Loucy (cell line): ENCODE results near the gene RAB31.

Source experiments
- H2AFZ ChIP-seq: fragments of 200-600 bp; sonication (generic); 2 replicates; pipeline ENCODE4 v1.6.0; 2016; ENCODE audit warnings: antibody characterized with exemption, mild to moderate bottlenecking, low read length, moderate library complexity
- H3F3A ChIP-seq: fragments of 200-600 bp; 2 replicates; pipeline ENCODE4 v1.6.0; 2016; ENCODE audit warnings: antibody characterized with exemption, low read depth, mild to moderate bottlenecking
- H3K27me3 ChIP-seq: fragments of 200-600 bp; sonication (generic); 2 replicates; pipeline ENCODE4 v1.6.1; 2014; ENCODE audit warnings: low read length, mild to moderate bottlenecking; ENCODE audit not compliant: insufficient read depth, poor library complexity, severe bottlenecking
- H3K36me3 ChIP-seq: fragments of 200-600 bp; sonication (generic); 2 replicates; pipeline ENCODE4 v1.6.1; 2016; ENCODE audit warnings: low read length; ENCODE audit not compliant: insufficient read depth
- H3K4me1 ChIP-seq: fragments of 200-600 bp; sonication (generic); 2 replicates; pipeline ENCODE4 v1.5.1; 2014; ENCODE audit warnings: low read length, mild to moderate bottlenecking; ENCODE audit not compliant: insufficient read depth, poor library complexity, severe bottlenecking
- H3K4me2 ChIP-seq: fragments of 200-600 bp; sonication (generic); 2 replicates; pipeline ENCODE4 v1.6.0; 2014; ENCODE audit warnings: antibody characterized with exemption, low read length, low read depth, mild to moderate bottlenecking; ENCODE audit not compliant: poor library complexity, severe bottlenecking
- H3K4me3 ChIP-seq: fragments of 200-600 bp; sonication (generic); 2 replicates; pipeline ENCODE4 v1.5.1; 2014; ENCODE audit warnings: low read length, mild to moderate bottlenecking, mixed read lengths; ENCODE audit not compliant: poor library complexity, severe bottlenecking
- H3K79me2 ChIP-seq: fragments of 200-600 bp; sonication (generic); 2 replicates; pipeline ENCODE4 v1.6.1; 2014; ENCODE audit warnings: low read length; ENCODE audit not compliant: insufficient read depth
- H3K9ac ChIP-seq: fragments of 200-600 bp; sonication (generic); 2 replicates; pipeline ENCODE4 v1.6.0; 2014; ENCODE audit warnings: mild to moderate bottlenecking, low read depth, low read length, moderate library complexity; ENCODE audit not compliant: poor library complexity, severe bottlenecking
- H3K9me2 ChIP-seq: fragments of 200-600 bp; sonication (generic); replicated peaks from 2 replicates; pipeline ENCODE4 v1.6.1; 2016; ENCODE audit warnings: low read depth, low read length, mixed read lengths
- H3K9me3 ChIP-seq: fragments of 200-600 bp; sonication (generic); 2 replicates; pipeline ENCODE4 v1.6.1; 2014; ENCODE audit warnings: mild to moderate bottlenecking, antibody characterized with exemption, low read length, low read depth; ENCODE audit not compliant: insufficient read depth
- H4K20me1 ChIP-seq: fragments of 200-600 bp; sonication (generic); 2 replicates; pipeline ENCODE4 v1.6.0; 2014; ENCODE audit warnings: antibody characterized with exemption, low read length, mild to moderate bottlenecking; ENCODE audit not compliant: insufficient read depth, poor library complexity, severe bottlenecking
- CTCF ChIP-seq: fragments of 200-600 bp; sonication (generic); conservative IDR thresholded peaks from 2 replicates; pipeline ENCODE4 v1.5.1; 2014; ENCODE audit warnings: mild to moderate bottlenecking, antibody characterized with exemption, low read length
- EZH2phosphoT487 ChIP-seq: fragments of 200-600 bp; IDR thresholded peaks from 2 replicates; pipeline ENCODE4 v1.6.1; 2018; ENCODE audit warnings: antibody characterized with exemption, mild to moderate bottlenecking, moderate library complexity, borderline replicate concordance

RAB31 gene

GRCh38 chr18:9663377-9663776 is 44.7 kb upstream of the RAB31 start:
- no peaks in the 10 kb centered on the region for H3K4me1 ChIP-seq
- H3K4me3 ChIP-seq = no peak overlapping the region
- H3K9ac ChIP-seq = no peak overlapping the region
- H3K36me3 ChIP-seq = no peaks in the 10 kb centered on the region
- H3K9me2 ChIP-seq = no peaks in the 10 kb centered on the region
- TF ChIP-seq EZH2phosphoT487 = no peak
- H3K79me2 ChIP-seq = no peaks in the 10 kb centered on the region
- H3K27me3 ChIP-seq = no peaks in the 10 kb centered on the region
- H2AFZ ChIP-seq = no peak overlapping the region
- H3K4me2 ChIP-seq = no peak overlapping the region
- H3F3A ChIP-seq = no peaks in the 10 kb centered on the region
- no peaks in the 10 kb centered on the region for H3K9me3 ChIP-seq
- H4K20me1 ChIP-seq = no peaks in the 10 kb centered on the region

- H3K4me1 ChIP-seq = no peaks in the 10 kb centered on the region
- no peak overlapping the region for H3K4me3 ChIP-seq
- H2AFZ ChIP-seq = no peak overlapping the region
- no peaks in the 10 kb centered on the region for H3K27me3 ChIP-seq
- no peaks in the 10 kb centered on the region for H3K9me2 ChIP-seq
- no peaks in the 10 kb centered on the region for H3K9me3 ChIP-seq
- H3K79me2 ChIP-seq = no peaks in the 10 kb centered on the region
- H3F3A ChIP-seq = no peaks in the 10 kb centered on the region
- H3K36me3 ChIP-seq = no peaks in the 10 kb centered on the region
- H3K9ac ChIP-seq = no peak overlapping the region
- TF ChIP-seq CTCF (no peak), EZH2phosphoT487 (no peak)
- no peak overlapping the region for H3K4me2 ChIP-seq
- H4K20me1 ChIP-seq = no peaks in the 10 kb centered on the region
Observed at GRCh38 chr18:9665314-9665713, 42.8 kb upstream of the RAB31 start.

- H3K4me1 ChIP-seq = no peaks in the 10 kb centered on the region
- H2AFZ ChIP-seq = no peak overlapping the region
- no peak overlapping the region for H3K9ac ChIP-seq
- H3K79me2 ChIP-seq = no peaks in the 10 kb centered on the region
- no peaks in the 10 kb centered on the region for H3K9me2 ChIP-seq
- no peak overlapping the region for H3K4me2 ChIP-seq
- H3K4me3 ChIP-seq = no peak overlapping the region
- H3K27me3 ChIP-seq = no peaks in the 10 kb centered on the region
- no peaks in the 10 kb centered on the region for H3F3A ChIP-seq
- H3K9me3 ChIP-seq = no peaks in the 10 kb centered on the region
- TF ChIP-seq EZH2phosphoT487 (no peak), CTCF (no peak)
- no peaks in the 10 kb centered on the region for H4K20me1 ChIP-seq
- no peaks in the 10 kb centered on the region for H3K36me3 ChIP-seq
Observed at GRCh38 chr18:9666548-9666947, 41.6 kb upstream of the RAB31 start.

GRCh38 chr18:9669016-9669415 is 39.1 kb upstream of the RAB31 start:
- no peak overlapping the region for H2AFZ ChIP-seq
- no peaks in the 10 kb centered on the region for H3K27me3 ChIP-seq
- H3K36me3 ChIP-seq = no peaks in the 10 kb centered on the region
- no peaks in the 10 kb centered on the region for H3K9me3 ChIP-seq
- H3K79me2 ChIP-seq = no peaks in the 10 kb centered on the region
- TF ChIP-seq CTCF (no peak), EZH2phosphoT487 (no peak)
- H4K20me1 ChIP-seq = no peaks in the 10 kb centered on the region
- H3F3A ChIP-seq = no peaks in the 10 kb centered on the region
- no peaks in the 10 kb centered on the region for H3K9me2 ChIP-seq
- H3K9ac ChIP-seq = no peak overlapping the region
- no peak overlapping the region for H3K4me3 ChIP-seq
- no peaks in the 10 kb centered on the region for H3K4me1 ChIP-seq
- H3K4me2 ChIP-seq = no peak overlapping the region
